Measurements from ENCODE around the gene ELF5. TPM values are rescaled to one million over a fixed set of nuclear protein-coding genes. Genes with fewer than 3 reads are reported as not detected.

ELF5 gene
- polyA plus RNA-seq, 1 donor = not detected

Other genes starting within 250 kb of the ELF5 start
- 8.3 TPM for gene ABTB2, start 155.8 kb downstream of the ELF5 start, polyA plus RNA-seq (ENCODE audit: insufficient read length)
- 68.9 TPM for gene CAT, start 74.9 kb downstream of the ELF5 start, polyA plus RNA-seq (ENCODE audit: insufficient read length)
- not detected for gene EHF, start 107.3 kb upstream of the ELF5 start, polyA plus RNA-seq (ENCODE audit: insufficient read length)